HUES48 (cell line): ENCODE measurements around the gene HCRT.

ENCODE experiments used
- H3K27ac ChIP-seq: one replicate; pipeline ENCODE4 v1.7.0; 2013; ENCODE audit warnings: low read depth, low read length, inconsistent platforms
- H3K27me3 ChIP-seq: 2 replicates; pipeline ENCODE4 v1.6.1; 2013; ENCODE audit warnings: mild to moderate bottlenecking, low read length; ENCODE audit not compliant: control insufficient read depth, insufficient read depth
- H3K36me3 ChIP-seq: 2 replicates; pipeline ENCODE4 v1.6.1; 2013; ENCODE audit warnings: low read length; ENCODE audit not compliant: control insufficient read depth, insufficient read depth
- H3K4me1 ChIP-seq: 2 replicates; pipeline ENCODE4 v1.6.1; 2013; ENCODE audit warnings: mild to moderate bottlenecking, low read length; ENCODE audit not compliant: control insufficient read depth, insufficient read depth
- H3K4me3 ChIP-seq: 2 replicates; pipeline ENCODE4 v1.5.1; 2013; ENCODE audit warnings: mild to moderate bottlenecking, low read depth, low read length
- H3K9ac ChIP-seq: 2 replicates; pipeline ENCODE4 v1.6.1; 2013; ENCODE audit warnings: mild to moderate bottlenecking, low read depth, low read length, moderate library complexity
- H3K9me3 ChIP-seq: 2 replicates; pipeline ENCODE4 v1.6.1; 2013; ENCODE audit warnings: low read length; ENCODE audit not compliant: control insufficient read depth, insufficient read depth

Gene HCRT

DNA sequence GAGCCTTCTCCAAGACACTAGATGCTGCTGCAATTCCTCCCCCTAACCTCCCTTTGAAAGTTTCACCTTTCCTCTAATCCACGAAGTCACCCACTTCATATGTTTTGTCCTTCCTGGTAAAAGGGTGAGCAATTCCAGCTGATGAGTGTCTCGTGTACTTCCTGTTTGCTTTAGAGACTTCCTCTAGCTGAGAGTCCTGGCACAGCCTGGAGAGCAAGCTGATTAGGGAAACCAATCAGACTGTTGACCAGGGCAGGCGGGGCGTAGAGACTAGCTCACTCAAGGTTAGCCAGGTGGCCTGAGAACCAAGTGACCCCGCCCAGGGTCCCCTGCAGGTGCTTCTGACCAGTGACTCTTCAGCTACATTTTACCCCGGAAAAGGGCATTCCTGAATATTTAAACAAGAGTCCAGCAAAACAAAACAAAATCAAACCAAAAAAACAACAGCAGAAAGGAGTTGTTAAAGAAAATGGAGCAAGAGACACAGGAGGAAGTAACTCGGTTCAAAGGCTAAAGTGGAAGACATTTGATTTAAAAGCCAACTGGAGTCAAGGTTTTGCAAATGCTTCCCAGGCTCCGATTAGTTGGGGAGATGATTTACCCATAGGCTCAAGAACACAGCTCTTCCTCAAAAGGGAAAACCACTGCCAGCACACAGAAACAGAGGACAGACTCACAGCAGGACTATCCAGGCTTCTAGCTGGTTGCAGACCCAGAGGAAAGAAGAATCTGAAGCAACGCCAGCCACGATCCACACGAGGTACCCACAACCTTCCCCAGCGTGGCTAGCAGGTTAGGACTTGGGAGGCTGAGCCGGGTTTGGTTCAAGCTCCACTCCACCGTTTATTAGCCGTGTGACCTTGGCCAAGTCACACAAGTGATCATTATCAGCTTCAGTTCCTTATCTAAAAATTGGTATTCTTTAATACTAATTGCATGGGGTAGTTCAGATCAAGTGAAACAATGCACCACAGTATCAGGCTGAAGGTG, 49.3 kb downstream of the HCRT start:
- Histone ChIP-seq H3K9me3 (no peaks in the 10 kb centered on the region), H3K9ac (no peak overlapping the region), H3K27ac (peak overlapping the region; percentile 59), H3K4me1 (0 out of 2 replicates have a peak, but pooled peaks cover 20% of the 10 kb centered on the region), H3K4me3 (no peak overlapping the region), H3K27me3 (no peaks in the 10 kb centered on the region), H3K36me3 (peaks cover 5% of the 10 kb centered on the region; the same call in 1 of the 2 replicates)

DNA sequence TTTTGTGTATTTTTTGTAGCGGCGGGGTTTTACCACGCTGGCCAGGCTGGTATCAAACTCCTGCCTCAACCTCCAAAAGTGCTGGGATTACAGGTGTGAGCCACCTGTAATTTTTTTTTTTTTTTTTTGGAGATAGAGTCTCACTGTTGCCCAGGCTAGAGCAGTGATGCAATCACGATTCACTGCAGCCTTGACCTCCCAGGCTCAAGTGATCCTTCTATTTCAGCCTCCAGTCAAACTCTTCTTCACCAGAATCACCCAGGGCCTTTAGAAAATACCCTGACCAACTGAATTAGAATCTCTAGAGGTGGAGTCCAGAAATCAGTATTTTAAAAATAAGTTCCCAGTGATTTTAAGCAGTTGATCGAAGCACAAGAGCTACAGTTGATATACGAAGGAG, 50.1 kb downstream of the HCRT start:
- Histone ChIP-seq H3K9me3 (no peaks in the 10 kb centered on the region), H3K27me3 (no peaks in the 10 kb centered on the region), H3K9ac (no peak overlapping the region), H3K4me1 (0 out of 2 replicates have a peak, but pooled peaks cover 20% of the 10 kb centered on the region), H3K4me3 (no peak overlapping the region), H3K36me3 (peaks cover 10% of the 10 kb centered on the region), H3K27ac (peak overlapping the region; percentile 59)
